GM21717 (cell line): ENCODE measurements around the gene PRAF2.

Source experiments
- ATAC-seq: cut with Tn5 transposase; IDR thresholded peaks from one replicate; pipeline ENCODE4 v1.9.1; 2021; ENCODE audit warnings: mild to moderate bottlenecking, moderate library complexity; ENCODE audit not compliant: unreplicated experiment

Gene PRAF2

GRCh38 chrX:49075347-49075746 is 1.5 kb upstream of the PRAF2 start:
- no peak for ATAC-seq

GRCh38 chrX:49072712-49073095 is 1.1 kb downstream of the PRAF2 start:
- ATAC-seq: no peak

- no peak for ATAC-seq
Observed at GRCh38 chrX:49071877-49072711, 1.7 kb downstream of the PRAF2 start.

DNA sequence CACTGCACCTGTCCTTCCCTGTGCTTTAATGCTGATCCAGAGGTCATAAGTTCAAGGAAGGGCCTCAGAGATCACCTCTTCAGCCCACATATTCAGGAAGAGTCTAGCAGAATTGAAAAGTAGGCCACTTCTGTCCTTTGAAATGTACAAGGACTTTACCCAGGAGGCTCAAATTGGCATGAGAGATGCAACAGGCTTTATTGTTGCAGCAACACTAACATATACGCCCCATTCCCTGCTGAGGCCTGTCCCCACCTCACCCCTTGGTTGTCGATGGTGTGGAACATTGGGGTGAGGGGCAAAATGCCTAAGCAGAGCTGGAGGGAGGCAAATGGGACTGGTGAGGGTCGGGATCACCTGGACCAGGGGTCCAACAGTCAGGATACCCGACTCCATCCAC is 2.8 kb downstream of the PRAF2 start:
- ATAC-seq: no peak

GRCh38 chrX:49069038-49069437 is 4.8 kb downstream of the PRAF2 start:
- ATAC-seq: no peak

DNA sequence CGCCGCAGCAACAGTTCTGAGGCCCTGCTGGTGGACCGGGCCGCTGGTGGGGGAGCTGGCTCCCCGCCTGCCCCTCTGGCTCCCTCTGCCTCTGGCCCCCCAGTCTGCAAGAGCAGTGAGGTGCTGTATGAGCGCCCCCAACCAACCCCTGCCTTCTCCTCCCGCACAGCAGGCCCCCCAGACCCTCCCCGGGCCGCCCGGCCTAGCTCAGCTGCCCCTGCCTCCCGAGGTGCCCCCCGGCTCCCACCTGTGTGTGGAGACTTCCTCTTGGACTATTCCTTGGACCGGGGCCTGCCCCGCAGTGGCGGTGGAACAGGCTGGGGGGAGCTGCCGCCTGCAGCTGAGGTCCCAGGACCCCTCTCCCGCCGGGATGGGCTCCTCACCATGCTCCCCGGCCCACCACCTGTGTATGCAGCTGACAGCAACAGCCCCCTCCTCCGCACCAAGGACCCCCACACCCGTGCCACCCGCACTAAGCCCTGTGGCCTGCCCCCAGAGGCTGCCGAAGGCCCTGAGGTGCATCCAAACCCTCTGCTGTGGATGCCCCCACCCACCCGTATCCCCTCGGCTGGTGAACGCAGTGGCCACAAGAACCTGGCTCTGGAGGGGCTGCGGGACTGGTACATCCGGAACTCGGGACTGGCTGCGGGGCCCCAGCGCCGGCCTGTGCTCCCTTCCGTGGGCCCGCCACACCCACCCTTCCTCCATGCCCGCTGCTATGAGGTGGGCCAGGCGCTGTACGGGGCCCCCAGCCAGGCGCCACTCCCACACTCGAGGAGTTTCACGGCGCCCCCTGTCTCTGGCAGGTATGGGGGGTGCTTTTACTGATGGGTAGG is 6.3 kb downstream of the PRAF2 start:
- ATAC-seq: no peak

DNA sequence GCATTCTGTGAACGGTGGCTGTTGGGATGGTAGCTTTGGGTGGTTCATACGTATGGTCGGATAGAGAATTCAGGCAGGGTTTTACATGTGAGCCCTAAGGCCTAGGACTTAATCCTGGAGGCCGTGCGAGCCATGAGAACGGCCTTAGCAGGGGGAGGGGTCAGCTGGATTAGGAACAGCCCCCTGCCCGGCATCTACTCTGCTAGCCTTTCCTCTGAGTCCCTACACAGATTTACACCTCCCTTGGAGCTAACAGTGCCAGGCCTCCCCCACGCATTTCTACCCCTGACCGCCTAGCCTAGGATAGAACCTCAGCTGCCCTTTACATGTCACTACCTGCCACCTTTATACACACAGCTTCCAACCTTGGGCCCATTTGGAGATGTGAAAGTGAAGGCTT is 7.1 kb downstream of the PRAF2 start:
- ATAC-seq: no peak

DNA sequence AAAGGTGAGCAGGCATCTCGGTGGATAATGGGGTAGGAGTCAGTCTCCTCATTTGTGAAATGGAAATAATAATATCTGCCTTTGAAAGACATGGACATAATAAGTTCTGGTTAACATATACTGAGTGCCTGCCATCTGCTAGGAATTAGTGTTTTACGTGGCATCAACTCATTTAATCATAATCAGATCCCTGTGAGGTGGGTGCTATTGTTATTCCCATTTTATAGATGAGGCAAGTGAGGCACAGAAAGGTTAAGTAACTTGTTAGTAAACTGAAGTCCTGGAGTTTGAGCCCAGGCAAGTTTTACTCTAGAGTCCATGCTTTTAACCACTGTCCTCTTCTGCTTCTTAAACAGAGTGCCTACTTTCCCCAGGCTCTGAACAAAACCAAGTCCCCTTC is 7.5 kb downstream of the PRAF2 start:
- no peak for ATAC-seq

DNA sequence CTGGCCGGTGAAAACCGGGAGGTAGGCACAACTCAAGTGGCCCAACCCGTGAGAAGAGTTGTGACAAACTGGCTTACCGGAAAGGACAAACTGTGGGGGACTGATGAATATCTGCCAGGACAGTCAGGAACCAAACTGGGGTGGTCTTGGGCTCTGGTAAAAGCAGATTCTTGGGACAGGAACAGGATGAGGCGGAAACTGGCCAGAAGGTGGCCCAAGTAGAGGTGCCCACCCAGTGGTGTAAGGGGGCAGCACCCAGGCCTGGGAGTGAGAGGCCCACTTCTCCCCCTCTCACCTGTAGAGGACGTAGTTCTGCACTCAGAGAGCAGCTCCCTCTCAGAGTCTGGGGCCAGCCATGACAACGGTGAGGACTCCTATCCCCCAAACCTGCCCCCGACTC is 9.1 kb downstream of the PRAF2 start:
- ATAC-seq: no peak

- no peak for ATAC-seq
Observed at GRCh38 chrX:49064303-49064702, 9.5 kb downstream of the PRAF2 start.

- ATAC-seq: no peak
Observed at GRCh38 chrX:49063715-49064114, 10.1 kb downstream of the PRAF2 start.

DNA sequence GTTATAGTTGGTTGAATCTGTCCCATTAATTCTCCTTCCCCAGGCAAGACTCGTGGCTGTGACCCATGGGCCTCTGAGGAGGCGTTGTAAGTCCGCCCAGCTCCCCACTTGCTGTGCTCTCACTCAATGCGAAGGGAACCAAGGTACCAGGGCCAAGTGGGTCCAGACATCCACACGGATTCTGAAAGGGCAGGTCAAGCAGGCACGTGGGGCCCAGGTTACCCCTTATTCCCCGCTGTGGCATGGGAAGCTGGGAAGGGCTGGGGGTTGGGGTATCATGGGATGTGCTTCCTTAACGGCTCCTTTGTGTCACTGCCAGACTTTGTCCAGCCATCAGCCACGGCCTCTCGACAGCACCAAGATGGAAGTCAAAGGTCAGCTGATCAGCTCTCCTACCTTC is 11.9 kb downstream of the PRAF2 start:
- ATAC-seq: no peak

DNA sequence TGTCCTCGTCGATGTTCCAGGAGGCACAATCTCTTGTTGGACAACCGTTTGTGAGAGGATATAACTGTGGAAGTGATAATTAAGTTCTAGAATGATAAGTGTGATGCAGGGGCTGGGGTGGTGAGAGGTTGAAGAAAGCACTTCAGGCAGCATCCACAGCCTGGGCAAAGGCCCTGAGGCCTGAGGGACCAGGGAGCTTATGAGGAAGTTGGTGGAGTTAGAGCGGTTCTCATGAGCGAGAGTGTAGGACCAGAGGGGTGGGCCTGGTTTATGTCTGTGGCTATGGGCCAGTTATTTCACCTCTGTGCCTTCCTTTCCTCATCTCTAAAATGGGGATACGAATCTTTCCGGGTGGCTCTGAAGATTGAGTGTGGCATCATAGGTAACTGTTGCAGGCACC is 12.3 kb downstream of the PRAF2 start:
- no peak for ATAC-seq

DNA sequence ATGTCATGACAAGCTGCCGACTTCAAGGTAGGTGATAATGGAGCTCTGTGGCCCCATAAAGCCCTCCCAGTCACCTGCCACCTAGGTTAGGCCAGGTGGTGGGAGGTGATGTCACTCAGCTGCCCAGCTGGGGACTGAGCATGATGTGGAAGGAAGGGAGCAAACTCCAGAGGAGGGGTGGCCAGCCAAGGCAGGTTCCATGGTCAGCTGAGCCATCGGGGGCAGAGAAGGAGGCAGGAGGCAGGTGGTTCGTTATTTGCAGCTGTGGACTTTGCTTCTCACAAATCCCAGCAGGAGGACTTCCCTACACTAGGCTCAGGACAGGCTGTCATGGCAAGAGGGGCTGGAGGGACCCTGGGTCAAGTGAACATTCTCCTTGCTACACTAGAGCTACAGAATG is 12.9 kb downstream of the PRAF2 start:
- ATAC-seq: no peak

DNA sequence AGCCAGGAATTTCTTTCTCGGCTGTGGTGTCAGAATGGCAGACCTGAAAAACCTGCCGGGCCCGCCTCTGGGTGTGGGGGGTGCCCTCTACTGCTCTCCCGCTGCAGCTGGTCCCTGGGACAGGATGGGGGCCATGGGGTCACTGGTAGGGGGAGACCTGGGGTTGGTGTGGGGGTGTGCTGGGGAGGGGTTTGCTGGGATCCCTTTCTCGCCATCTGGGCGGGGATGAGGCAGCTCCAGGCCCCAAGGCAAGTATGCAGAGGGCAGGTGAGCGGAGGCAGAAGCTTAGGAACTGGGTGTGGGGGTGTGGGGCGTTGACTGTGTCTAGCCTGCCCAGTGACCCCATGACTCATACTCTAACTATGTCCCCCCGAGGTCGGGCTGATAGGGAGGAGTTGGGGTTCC is 14.1 kb downstream of the PRAF2 start:
- no peak for ATAC-seq

DNA sequence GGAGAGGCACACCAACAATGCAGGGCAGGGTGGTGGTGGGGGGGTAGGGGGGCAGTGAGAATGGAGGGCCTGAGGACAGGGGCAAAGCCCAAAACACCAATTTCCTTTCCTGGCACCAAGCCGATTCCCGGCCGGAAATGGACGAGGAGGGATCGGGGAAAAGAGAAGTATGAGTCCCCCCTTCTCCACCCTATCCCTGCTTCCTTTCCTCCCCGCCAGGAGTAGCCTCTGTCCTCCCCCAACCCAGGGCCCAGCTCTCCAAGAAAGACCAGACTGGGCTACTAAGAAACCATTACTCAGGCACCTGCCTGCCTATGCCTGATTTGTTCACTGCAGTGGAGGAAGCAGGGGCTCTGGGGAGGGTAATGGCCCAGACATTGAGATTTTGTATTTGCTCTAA is 14.6 kb downstream of the PRAF2 start:
- ATAC-seq: no peak

DNA sequence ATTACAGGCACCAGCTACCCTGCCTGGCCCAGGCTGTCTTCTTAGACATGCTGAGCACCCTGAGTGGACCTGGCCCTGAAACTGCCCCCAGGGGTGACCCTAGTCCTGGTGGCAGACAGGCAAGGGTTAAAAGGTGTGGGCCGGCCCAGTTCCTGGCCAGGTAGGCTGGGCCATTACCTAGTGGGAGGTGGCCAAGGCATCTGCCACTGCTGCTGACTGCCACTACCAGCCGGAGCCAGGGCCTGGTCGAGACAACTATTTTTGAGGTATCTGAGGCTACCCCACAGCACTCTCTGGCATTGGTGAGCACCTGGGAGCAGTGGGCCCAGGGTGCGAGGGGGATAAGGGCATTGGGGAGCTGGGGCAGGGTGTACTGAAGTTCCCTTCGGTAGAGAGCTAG is 15.0 kb downstream of the PRAF2 start, which contains the start of gene CCDC120:
Gene CCDC120, plus strand, starts transcription at position 206 of the 400 bp plus-strand sequence. CDS start 3,043 bp downstream, outside the sequence.
- ATAC-seq: no peak

GRCh38 chrX:49054073-49054762 is 19.6 kb downstream of the PRAF2 start:
- no peak for ATAC-seq

DNA sequence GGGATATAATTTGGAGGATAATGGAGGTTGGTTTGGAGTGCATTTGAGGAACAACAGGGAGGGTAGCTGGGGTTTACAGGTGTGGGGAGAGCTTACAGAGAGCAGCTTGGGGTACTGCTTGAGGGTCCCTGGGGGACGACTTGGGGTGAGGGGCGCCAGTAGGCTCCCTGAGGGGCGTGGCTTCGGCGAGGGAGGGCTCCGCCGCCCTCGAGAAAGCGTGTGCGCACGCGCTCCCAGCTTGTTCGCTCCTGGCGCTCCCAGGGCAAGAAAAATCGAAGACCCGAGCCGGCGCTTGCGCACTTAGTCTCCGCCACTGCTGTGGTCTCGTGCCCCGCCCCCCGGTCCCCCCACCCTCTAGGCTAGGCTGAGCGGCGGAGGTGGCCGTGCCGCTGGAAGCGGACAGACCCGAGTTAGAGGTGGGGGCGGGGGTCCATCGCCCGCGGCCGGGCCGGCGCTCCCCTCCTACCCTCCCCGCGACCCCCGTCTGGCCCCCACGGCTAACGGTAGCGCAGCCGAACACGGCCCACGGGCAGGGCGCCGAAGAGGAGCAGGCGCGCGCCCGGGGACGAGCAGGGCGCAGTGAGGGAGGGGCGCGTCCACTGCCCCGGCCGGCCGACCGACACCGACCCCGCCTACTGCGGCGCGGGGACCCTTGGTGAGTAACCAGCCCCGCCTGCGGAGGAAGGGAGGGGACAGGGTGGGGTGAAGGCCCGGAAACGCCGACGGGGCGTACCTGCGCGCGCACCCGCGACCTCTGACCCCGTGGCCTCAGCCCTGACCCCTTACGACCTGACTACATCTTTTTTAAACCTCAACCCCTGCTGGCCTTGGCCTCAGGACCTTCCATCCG is 20.4 kb downstream of the PRAF2 start:
- no peak for ATAC-seq

- ATAC-seq: no peak
Observed at GRCh38 chrX:49043987-49044281, 29.9 kb downstream of the PRAF2 start.
